PFSK-1 (cell line): Measurements from ENCODE around the gene UBL3.

Experiments used
- FOXP2 ChIP-seq: optimal IDR thresholded peaks from 2 replicates; pipeline ENCODE3; 2011; ENCODE audit warnings: borderline replicate concordance, control low read depth, inconsistent platforms; ENCODE audit not compliant: insufficient read depth; ENCODE audit errors: extremely low read length, extremely low read depth
- POLR2AphosphoS5 ChIP-seq: IDR thresholded peaks from 2 replicates; pipeline ENCODE4 v1.6.1; 2012; ENCODE audit warnings: low read depth, mild to moderate bottlenecking, control low read depth, low read length, moderate library complexity
- REST ChIP-seq, 2 experiments: IDR thresholded peaks; 2 replicates each; pipeline versions ENCODE4 v1.6.1 to v1.8.0; 2011 to 2012; ENCODE audit warnings: low read depth in 2 of 2, low read length in 2 of 2, control low read depth in 1 of 2, inconsistent platforms in 1 of 2, mild to moderate bottlenecking in 1 of 2, moderate library complexity in 1 of 2; ENCODE audit not compliant: insufficient read depth in 1 of 2
- SIN3A ChIP-seq: IDR thresholded peaks from 2 replicates; pipeline ENCODE4 v1.6.1; 2012; ENCODE audit warnings: mild to moderate bottlenecking, low read length, moderate library complexity, borderline replicate concordance; ENCODE audit not compliant: insufficient read depth
- TAF1 ChIP-seq: IDR thresholded peaks from 2 replicates; pipeline ENCODE4 v1.6.1; 2012; ENCODE audit warnings: low read length, control low read depth, borderline replicate concordance; ENCODE audit not compliant: insufficient read depth

UBL3 gene

DNA sequence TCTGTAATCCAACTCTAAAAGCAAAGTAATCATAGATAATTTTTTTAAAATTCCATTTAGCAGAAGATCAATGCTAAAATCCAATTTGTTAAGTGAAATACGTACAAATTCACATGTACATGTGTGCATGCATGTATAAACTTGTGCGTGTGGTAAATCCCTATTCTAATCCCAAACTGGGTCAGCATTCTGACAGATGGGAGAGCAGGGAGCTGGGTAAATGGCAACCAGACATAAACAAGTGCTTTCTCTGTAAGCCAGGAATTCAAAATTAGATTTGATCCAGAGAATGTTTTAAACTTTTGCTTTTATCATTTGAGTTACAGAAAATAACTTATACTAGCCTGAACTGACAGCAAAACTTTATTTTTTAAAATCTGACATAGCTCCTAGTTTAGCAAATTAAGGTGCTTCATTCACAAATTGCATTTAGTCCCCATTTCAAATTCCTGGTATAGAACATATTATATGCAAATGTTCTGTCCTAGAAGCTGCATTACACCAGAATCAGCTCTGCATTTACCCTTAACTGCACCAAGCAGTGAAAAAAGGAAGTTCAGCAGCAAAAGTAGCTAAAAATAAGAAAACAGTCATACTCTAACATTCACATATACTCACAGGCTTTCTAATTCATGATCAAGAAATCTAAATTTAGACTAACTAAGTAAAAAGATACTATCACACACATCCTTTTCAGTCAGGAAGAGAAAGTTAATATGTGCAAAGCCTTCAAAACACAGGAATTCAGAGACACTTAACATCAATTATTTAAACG is 32.6 kb downstream of the UBL3 start:
- TF ChIP-seq FOXP2 (no peak), SIN3A (no peak), TAF1 (no peak), POLR2AphosphoS5 (no peak), REST (IDR thresholded peaks at IDR 0.05; ENCODE audit: insufficient read depth in 1 of 2, low read depth in 2 of 2, low read length in 2 of 2) (no peak)

DNA sequence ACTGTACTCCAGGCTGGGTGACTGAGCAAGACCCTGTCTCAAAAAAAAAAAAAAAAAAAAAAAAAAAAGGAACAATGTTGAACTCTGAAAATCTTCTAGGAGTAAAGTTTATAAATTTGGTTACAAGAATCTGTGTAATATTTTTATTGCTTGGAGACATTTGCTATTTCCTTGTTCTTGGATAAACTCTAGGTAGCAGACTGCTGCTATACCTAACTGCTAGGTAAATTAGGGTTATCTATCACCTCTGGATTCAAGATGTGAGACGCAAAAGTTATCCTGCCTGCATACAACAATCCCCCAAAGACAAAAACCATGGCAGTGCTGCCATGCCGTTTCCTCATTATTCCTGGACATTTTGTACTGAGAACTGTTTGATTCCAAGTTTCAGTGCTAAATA is 33.7 kb downstream of the UBL3 start:
- TF ChIP-seq SIN3A, result no peak
- no peak for TF ChIP-seq REST (IDR thresholded peaks at IDR 0.05; ENCODE audit: insufficient read depth in 1 of 2, low read depth in 2 of 2, low read length in 2 of 2)
- no peak for TF ChIP-seq FOXP2
- TF ChIP-seq POLR2AphosphoS5, result no peak
- no peak for TF ChIP-seq TAF1

DNA sequence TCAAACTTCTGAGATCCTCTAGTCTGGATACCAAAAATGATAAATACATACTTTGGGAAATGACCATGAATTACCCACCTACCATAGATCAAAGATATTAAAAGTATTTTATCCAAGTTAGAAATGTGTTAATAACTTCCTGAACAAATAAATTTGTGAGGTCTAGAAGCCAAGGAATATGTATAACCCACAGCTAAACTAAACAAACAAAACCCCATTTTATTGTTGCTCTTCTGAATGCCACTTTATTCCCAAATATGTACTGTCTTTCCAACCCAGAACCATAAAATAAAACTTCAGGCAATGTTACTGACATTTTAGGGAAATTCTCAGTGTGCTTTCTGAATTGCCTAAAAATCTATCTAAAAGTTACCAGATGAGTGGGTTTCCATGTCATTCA is 35.1 kb downstream of the UBL3 start:
- TF ChIP-seq POLR2AphosphoS5 (no peak), FOXP2 (no peak), REST (IDR thresholded peaks at IDR 0.05; ENCODE audit: insufficient read depth in 1 of 2, low read depth in 2 of 2, low read length in 2 of 2) (no peak), TAF1 (no peak), SIN3A (no peak)

DNA sequence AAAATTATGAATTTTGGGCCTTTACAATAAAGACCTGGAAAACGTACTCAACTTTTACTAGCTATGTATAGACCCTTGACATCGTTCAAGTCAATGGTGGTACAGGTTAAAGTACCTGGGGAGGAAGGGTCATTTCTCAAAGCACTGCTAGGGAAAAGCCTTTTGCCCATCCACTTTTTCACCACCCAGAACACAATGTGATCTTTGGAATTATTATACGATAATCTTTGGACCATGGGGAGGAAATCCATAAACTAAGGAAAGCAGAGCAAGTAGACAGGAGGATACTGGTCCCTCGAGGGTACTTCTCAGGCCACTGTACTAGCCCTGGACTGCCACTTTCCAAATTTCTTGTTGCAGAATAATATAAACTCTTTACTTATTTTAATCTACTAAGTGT is 39.5 kb downstream of the UBL3 start:
- TF ChIP-seq TAF1 (no peak), POLR2AphosphoS5 (no peak), REST (IDR thresholded peaks at IDR 0.05; ENCODE audit: insufficient read depth in 1 of 2, low read depth in 2 of 2, low read length in 2 of 2) (no peak), FOXP2 (no peak), SIN3A (no peak)

- TF ChIP-seq TAF1 (no peak), FOXP2 (no peak), SIN3A (no peak), POLR2AphosphoS5 (no peak), REST (IDR thresholded peaks at IDR 0.05; ENCODE audit: insufficient read depth in 1 of 2, low read depth in 2 of 2, low read length in 2 of 2) (no peak)
Measured at GRCh38 chr13:29810145-29810742, 40.2 kb downstream of the UBL3 start.
